ENCODE measurements around the gene GMPR. TPM values are rescaled to one million over a fixed set of nuclear protein-coding genes. Genes with fewer than 3 reads are reported as not detected.

GMPR gene
- total RNA-seq, 6 donors from 2014 or later, result 10.5 to 25.6 (median 16.4) TPM

DNA sequence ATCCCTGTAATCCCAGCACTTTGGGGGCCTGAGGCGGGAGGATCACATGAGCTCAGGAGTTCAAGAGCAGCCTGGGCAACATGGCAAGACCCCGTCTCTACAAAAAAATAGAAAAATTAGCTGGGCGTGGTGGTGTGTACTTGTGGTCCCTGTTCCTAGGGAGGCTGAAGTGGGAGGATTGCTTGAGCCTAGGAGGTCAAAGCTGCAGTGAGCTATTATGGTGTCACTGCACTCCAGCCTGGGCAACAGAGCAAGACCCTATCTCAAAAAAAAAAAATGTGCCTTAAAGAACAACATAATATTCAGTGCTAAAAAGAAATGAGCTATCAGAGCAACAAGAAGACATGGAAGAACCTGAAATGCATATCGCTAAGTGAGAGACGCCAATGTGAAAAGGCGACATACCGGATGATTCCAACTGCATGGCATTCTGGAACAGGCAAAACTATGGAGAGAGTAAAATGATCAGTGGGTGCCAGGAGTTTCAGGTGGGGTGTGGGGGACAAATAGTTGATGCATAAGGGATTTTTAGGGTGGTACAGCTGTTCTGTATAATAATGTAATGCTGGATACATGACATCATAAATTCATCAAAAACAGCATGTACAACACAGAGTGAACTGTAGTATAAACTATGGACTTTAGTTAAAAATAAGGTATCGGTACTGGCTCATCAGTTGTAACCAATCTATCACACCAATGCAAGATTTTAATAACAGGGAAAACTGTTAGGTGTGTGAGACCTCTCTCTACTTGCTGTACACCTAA, 80.8 kb downstream of the GMPR start:
- Histone ChIP-seq H3K4me1 (peaks cover 21 to 41% (median 33%) of the 10 kb centered on the region in 4 donors), H3K4me3 (no peak overlapping the region), H3K27ac (peak overlapping the region in 3 of 4 donors; percentile 62 to 80 (median 72)), H3K36me3 (no peaks in the 10 kb centered on the region), H3K27me3 (no peaks in the 10 kb centered on the region), H3K9me3 (no peaks in the 10 kb centered on the region)
- WGBS, 2 donors, result 94 to 96% methylated on average over 8 of the region's 8 CpGs
- no peak for ATAC-seq (ENCODE audit: low FRiP score in 2 of 2)
- DNase-seq, result no peak
- TF ChIP-seq POLR2AphosphoS5 (IDR thresholded peaks at IDR 0.05) (no peak), POLR2A (IDR thresholded peaks at IDR 0.05) (no peak), EP300 (IDR thresholded peaks at IDR 0.05) (no peak)
- TF ChIP-seq, protein P1, sequence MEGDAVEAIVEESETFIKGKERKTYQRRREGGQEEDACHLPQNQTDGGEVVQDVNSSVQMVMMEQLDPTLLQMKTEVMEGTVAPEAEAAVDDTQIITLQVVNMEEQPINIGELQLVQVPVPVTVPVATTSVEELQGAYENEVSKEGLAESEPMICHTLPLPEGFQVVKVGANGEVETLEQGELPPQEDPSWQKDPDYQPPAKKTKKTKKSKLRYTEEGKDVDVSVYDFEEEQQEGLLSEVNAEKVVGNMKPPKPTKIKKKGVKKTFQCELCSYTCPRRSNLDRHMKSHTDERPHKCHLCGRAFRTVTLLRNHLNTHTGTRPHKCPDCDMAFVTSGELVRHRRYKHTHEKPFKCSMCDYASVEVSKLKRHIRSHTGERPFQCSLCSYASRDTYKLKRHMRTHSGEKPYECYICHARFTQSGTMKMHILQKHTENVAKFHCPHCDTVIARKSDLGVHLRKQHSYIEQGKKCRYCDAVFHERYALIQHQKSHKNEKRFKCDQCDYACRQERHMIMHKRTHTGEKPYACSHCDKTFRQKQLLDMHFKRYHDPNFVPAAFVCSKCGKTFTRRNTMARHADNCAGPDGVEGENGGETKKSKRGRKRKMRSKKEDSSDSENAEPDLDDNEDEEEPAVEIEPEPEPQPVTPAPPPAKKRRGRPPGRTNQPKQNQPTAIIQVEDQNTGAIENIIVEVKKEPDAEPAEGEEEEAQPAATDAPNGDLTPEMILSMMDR (IDR thresholded peaks at IDR 0.05), result no peak

- Histone ChIP-seq H3K4me3 (peak overlapping the region in 2 of 4 donors; percentile 15 to 25), H3K27ac (peak overlapping the region; percentile 62 to 80 (median 74)), H3K4me1 (peaks cover 21 to 41% (median 33%) of the 10 kb centered on the region in 4 donors), H3K9me3 (no peaks in the 10 kb centered on the region), H3K27me3 (no peaks in the 10 kb centered on the region), H3K36me3 (no peaks in the 10 kb centered on the region)
- TF ChIP-seq POLR2A (IDR thresholded peaks at IDR 0.05) (no peak), POLR2AphosphoS5 (IDR thresholded peaks at IDR 0.05) (peak; percentile 31 to 59)
- DNase-seq (peak in 1 of 2 donors; percentile 62), ATAC-seq (ENCODE audit: low FRiP score in 2 of 2) (peak; percentile 68 to 69)
- 15 to 24% methylated on average over 16 of the region's 16 CpGs for WGBS, 2 donors
Measured at GRCh38 chr6:16319813-16320532, 81.6 kb downstream of the GMPR start.

- Histone ChIP-seq H3K27ac (peak overlapping the region; percentile 62 to 80 (median 74)), H3K9me3 (no peaks in the 10 kb centered on the region), H3K27me3 (no peaks in the 10 kb centered on the region), H3K4me1 (peaks cover 21 to 41% (median 33%) of the 10 kb centered on the region in 4 donors), H3K4me3 (peak overlapping the region in 2 of 4 donors; percentile 15 to 25), H3K36me3 (no peaks in the 10 kb centered on the region)
- 82% methylated on average over 19 to 21 of the region's 21 CpGs for WGBS, 2 donors
- ATAC-seq (ENCODE audit: low FRiP score in 2 of 2) (no peak), DNase-seq (no peak)
- TF ChIP-seq EP300 (IDR thresholded peaks at IDR 0.05) (no peak), POLR2A (IDR thresholded peaks at IDR 0.05) (no peak), POLR2AphosphoS5 (IDR thresholded peaks at IDR 0.05) (no peak)
- TF ChIP-seq, protein P1 (IDR thresholded peaks at IDR 0.05), result no peak
Measured at GRCh38 chr6:16320533-16321340, 82.3 kb downstream of the GMPR start.

DNA sequence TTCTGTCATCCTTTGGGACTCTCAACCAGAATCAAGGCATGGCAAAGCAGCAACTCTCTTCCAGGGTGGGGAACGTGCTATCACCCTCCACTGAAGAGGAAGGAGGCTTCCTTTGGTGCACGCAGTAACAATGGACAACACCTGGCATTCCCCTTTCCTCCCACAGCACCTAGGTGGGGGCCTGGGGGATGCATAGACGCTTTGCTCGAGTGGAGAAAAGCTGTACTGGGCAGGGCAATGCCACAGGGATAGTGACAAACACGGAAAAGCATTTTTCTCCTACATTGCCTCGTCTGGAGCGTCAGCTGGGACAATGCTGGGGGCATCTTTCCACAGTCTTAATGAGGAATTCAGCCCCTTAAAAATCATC, 82.9 kb downstream of the GMPR start:
- Histone ChIP-seq H3K4me1 (peaks cover 21 to 41% (median 33%) of the 10 kb centered on the region in 4 donors), H3K27ac (peak overlapping the region in 3 of 4 donors; percentile 62 to 80 (median 72))

More for the DNA sequence above, 82.9 kb downstream of the GMPR start:
- ATAC-seq (ENCODE audit: low FRiP score in 2 of 2) (no peak), DNase-seq (no peak)
- Histone ChIP-seq H3K9me3 (no peaks in the 10 kb centered on the region), H3K36me3 (peaks cover 0 to 5% (median 3%) of the 10 kb centered on the region in 4 donors), H3K27me3 (no peaks in the 10 kb centered on the region), H3K4me3 (no peak overlapping the region)
- 93 to 99% methylated on average over 7 of the region's 7 CpGs for WGBS, 2 donors
- TF ChIP-seq POLR2AphosphoS5 (IDR thresholded peaks at IDR 0.05) (no peak), POLR2A (IDR thresholded peaks at IDR 0.05) (no peak), EP300 (IDR thresholded peaks at IDR 0.05) (no peak)
- TF ChIP-seq, protein P1 (IDR thresholded peaks at IDR 0.05), result no peak

Data from upper lobe of left lung (tissue), 6 donors.